H9 (cell line): ENCODE measurements around the gene CACNA2D3. TPM values are rescaled to one million over a fixed set of nuclear protein-coding genes. Genes with fewer than 3 reads are reported as not detected.

ENCODE experiments used
- DNase-seq: peaks from one replicate; pipeline ENCODE4 v3.0.0-alpha.2; 2017
- H2AFZ ChIP-seq: one replicate; pipeline ENCODE4 v1.6.1; 2013; ENCODE audit warnings: mild to moderate bottlenecking, low read length, control low read depth, moderate library complexity
- H2AK5ac ChIP-seq: 2 replicates; pipeline ENCODE4 v1.6.1; 2013; ENCODE audit warnings: low read length, control low read depth, mixed read lengths; ENCODE audit not compliant: insufficient read length
- H2BK120ac ChIP-seq: one replicate; pipeline ENCODE4 v1.6.1; 2013; ENCODE audit warnings: low read depth, mild to moderate bottlenecking, low read length, control low read depth, inconsistent platforms; ENCODE audit not compliant: poor library complexity, severe bottlenecking
- H2BK12ac ChIP-seq: 2 replicates; pipeline ENCODE4 v1.6.1; 2013; ENCODE audit warnings: low read length, control low read depth, mixed read lengths, low read depth; ENCODE audit not compliant: insufficient read length
- H2BK15ac ChIP-seq: 2 replicates; pipeline ENCODE4 v1.6.1; 2013; ENCODE audit warnings: low read depth, low read length, control low read depth
- H2BK20ac ChIP-seq: one replicate; pipeline ENCODE4 v1.6.1; 2013; ENCODE audit warnings: low read depth, mild to moderate bottlenecking, low read length, control low read depth, inconsistent platforms; ENCODE audit not compliant: poor library complexity, severe bottlenecking
- H2BK5ac ChIP-seq: 2 replicates; pipeline ENCODE4 v1.6.1; 2013; ENCODE audit warnings: low read length, control low read depth, mixed read lengths; ENCODE audit not compliant: insufficient read length
- H3K14ac ChIP-seq: 2 replicates; pipeline ENCODE4 v1.6.1; 2013; ENCODE audit warnings: low read length, control low read depth; ENCODE audit not compliant: insufficient read depth
- H3K18ac ChIP-seq: 2 replicates; pipeline ENCODE4 v1.6.1; 2013; ENCODE audit warnings: low read depth, mild to moderate bottlenecking, mixed read lengths, low read length, control low read depth; ENCODE audit not compliant: insufficient read length
- H3K23ac ChIP-seq: 2 replicates; pipeline ENCODE4 v1.6.1; 2013; ENCODE audit warnings: low read length, control low read depth, mixed read lengths, low read depth; ENCODE audit not compliant: insufficient read length
- H3K23me2 ChIP-seq: 2 replicates; pipeline ENCODE4 v1.6.1; 2013; ENCODE audit warnings: low read depth, mild to moderate bottlenecking, mixed read lengths, low read length, control low read depth; ENCODE audit not compliant: insufficient read length, poor library complexity, severe bottlenecking
- H3K27ac ChIP-seq: 2 replicates; pipeline ENCODE4 v1.5.1; 2013; ENCODE audit warnings: low read length, control low read depth, mixed read lengths, low read depth; ENCODE audit not compliant: insufficient read length
- H3K27me3 ChIP-seq: 2 replicates; pipeline ENCODE4 v1.6.1; 2013; ENCODE audit warnings: low read length, control low read depth, inconsistent platforms; ENCODE audit not compliant: insufficient read depth
- H3K4ac ChIP-seq: 2 replicates; pipeline ENCODE4 v1.6.1; 2013; ENCODE audit warnings: low read depth, mild to moderate bottlenecking, control low read depth, inconsistent platforms, low read length, moderate library complexity
- H3K4me1 ChIP-seq: 2 replicates; pipeline ENCODE4 v1.6.1; 2013; ENCODE audit warnings: low read length, control low read depth, inconsistent platforms; ENCODE audit not compliant: insufficient read depth
- H3K4me2 ChIP-seq: 2 replicates; pipeline ENCODE4 v1.6.1; 2013; ENCODE audit warnings: low read length, control low read depth, mixed read lengths; ENCODE audit not compliant: insufficient read length, insufficient read depth
- H3K56ac ChIP-seq: 2 replicates; pipeline ENCODE4 v1.6.1; 2013; ENCODE audit warnings: low read depth, mild to moderate bottlenecking, mixed read lengths, low read length, control low read depth; ENCODE audit not compliant: insufficient read length
- H3K79me1 ChIP-seq: 2 replicates; pipeline ENCODE4 v1.6.1; 2013; ENCODE audit warnings: low read depth, mild to moderate bottlenecking, moderate library complexity, low read length, control low read depth, inconsistent platforms; ENCODE audit not compliant: insufficient read depth, poor library complexity, severe bottlenecking
- H3K79me2 ChIP-seq: 2 replicates; pipeline ENCODE4 v1.6.1; 2013; ENCODE audit warnings: low read length, control low read depth, inconsistent platforms; ENCODE audit not compliant: insufficient read depth
- H3K9ac ChIP-seq: 2 replicates; pipeline ENCODE4 v1.6.1; 2013; ENCODE audit warnings: low read length, control low read depth, mixed read lengths; ENCODE audit not compliant: insufficient read length; ENCODE audit errors: extremely low read depth
- H3K9me3 ChIP-seq: one replicate; pipeline ENCODE4 v1.6.1; 2013; ENCODE audit warnings: low read depth, low read length, inconsistent platforms; ENCODE audit not compliant: control insufficient read depth
- H3T11ph ChIP-seq: one replicate; pipeline ENCODE4 v1.6.1; 2013; ENCODE audit warnings: mild to moderate bottlenecking, low read length, control low read depth, inconsistent platforms
- H4K20me1 ChIP-seq: one replicate; pipeline ENCODE4 v1.6.1; 2013; ENCODE audit not compliant: control insufficient read depth, insufficient read length, insufficient read depth
- H4K5ac ChIP-seq: 2 replicates; pipeline ENCODE4 v1.6.1; 2013; ENCODE audit warnings: low read depth, mild to moderate bottlenecking, mixed read lengths, low read length, control low read depth; ENCODE audit not compliant: insufficient read length
- H4K8ac ChIP-seq: replicated peaks from 2 replicates; pipeline ENCODE4 v1.6.1; 2013; ENCODE audit warnings: low read length, control low read depth, mixed read lengths, low read depth; ENCODE audit not compliant: insufficient read length
- H4K91ac ChIP-seq: 2 replicates; pipeline ENCODE4 v1.6.1; 2013; ENCODE audit warnings: low read depth, mild to moderate bottlenecking, moderate library complexity, mixed read lengths, low read length, control low read depth; ENCODE audit not compliant: insufficient read length
- H3K27ac Mint-ChIP-seq, 3 experiments: 2 replicates in 2 of 3; 3 replicates in 1 of 3; pipeline ENCODE4 v1.8.0; 2020 to 2021; ENCODE audit warnings: mixed read lengths in 3 of 3, mild to moderate bottlenecking in 1 of 3, moderate library complexity in 1 of 3
- H3K27me3 Mint-ChIP-seq: 2 replicates; pipeline ENCODE4 v1.8.0; 2021; ENCODE audit warnings: low read depth, mild to moderate bottlenecking, moderate library complexity, mixed read lengths
- H3K36me3 Mint-ChIP-seq, 3 experiments: 2 replicates in 2 of 3; 3 replicates in 1 of 3; pipeline ENCODE4 v1.8.0; 2020 to 2021; ENCODE audit warnings: low read depth in 3 of 3, mixed read lengths in 3 of 3; ENCODE audit not compliant: insufficient read depth in 1 of 3
- H3K4me1 Mint-ChIP-seq, 2 experiments: 2 replicates each; pipeline ENCODE4 v1.8.0; 2020; ENCODE audit warnings: mixed read lengths in 2 of 2
- H3K4me3 Mint-ChIP-seq, 2 experiments: 2 replicates in 1 of 2; 3 replicates in 1 of 2; pipeline ENCODE4 v1.8.0; 2020 to 2021; ENCODE audit warnings: mild to moderate bottlenecking in 2 of 2, mixed read lengths in 2 of 2, moderate library complexity in 1 of 2
- H3K9me3 Mint-ChIP-seq, 2 experiments: 2 replicates in 1 of 2; 3 replicates in 1 of 2; pipeline ENCODE4 v1.8.0; 2020; ENCODE audit warnings: mild to moderate bottlenecking in 2 of 2, mixed read lengths in 2 of 2, moderate library complexity in 1 of 2
- WGBS: extraction: QIAGEN DNeasy Blood & Tissue Kit; methylation state at CpG from one replicate; pipeline ENCODE4 v1.1.7; 2013; ENCODE audit warnings: missing lambda C conversion rate, low lambda C conversion rate, mixed read lengths; ENCODE audit not compliant: insufficient read length; ENCODE audit errors: extremely low coverage; 5-methylcytosine and 5-hydroxymethylcytosine counted together
- total RNA-seq: library from RNA; stranded (reverse); gene quantifications from 2 replicates; pipeline ENCODE4 v1.2.1, GENCODE V29; 2021
- TF ChIP-seq, protein P1 (sequence below): fragments of 200-600 bp; sonication (generic); conservative IDR thresholded peaks from 3 replicates; pipeline ENCODE4 v1.8.0; 2021; ENCODE audit warnings: antibody characterized with exemption, mild to moderate bottlenecking

Gene CACNA2D3
- total RNA-seq, 1 experiment from 2014 or later: 3.2 TPM

DNA sequence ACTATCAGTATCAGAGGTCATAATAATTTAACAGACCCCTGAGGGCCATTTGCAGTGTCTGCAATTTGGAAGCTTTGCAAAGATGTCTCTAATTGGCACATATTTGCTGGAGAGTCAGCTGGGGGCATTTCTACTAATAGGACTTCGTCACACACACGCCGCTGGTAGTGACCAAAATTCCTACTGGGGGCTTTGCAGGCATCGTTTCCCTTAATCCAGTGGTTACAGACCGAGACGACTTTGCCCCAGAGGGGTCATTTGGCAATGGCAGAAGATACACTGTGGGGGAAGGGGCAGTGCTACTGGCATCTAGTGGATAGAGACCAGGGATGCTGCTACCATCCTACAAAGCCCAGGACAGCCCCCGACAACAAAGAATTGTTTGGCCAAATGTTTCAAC is 956.5 kb downstream of the CACNA2D3 start:
- Histone ChIP-seq H2BK12ac (no peak overlapping the region), H3K23ac (no peak overlapping the region), H3K9ac (no peak overlapping the region), H3K79me2 (no peaks in the 10 kb centered on the region), H2AFZ (no peak overlapping the region), H3K27me3 (no peaks in the 10 kb centered on the region), H2BK15ac (no peak overlapping the region), H4K5ac (no peak overlapping the region), H2AK5ac (no peak overlapping the region), H2BK120ac (no peak overlapping the region), H4K8ac (no peak overlapping the region), H3K18ac (no peak overlapping the region), H3K56ac (no peak overlapping the region), H4K91ac (no peak overlapping the region), H3K9me3 (no peaks in the 10 kb centered on the region), H3K4me1 (no peaks in the 10 kb centered on the region), H3K14ac (no peak overlapping the region), H4K20me1 (no peaks in the 10 kb centered on the region), H3K4ac (no peak overlapping the region), H3K27ac (no peak overlapping the region), H2BK20ac (no peak overlapping the region), H3K23me2 (no peaks in the 10 kb centered on the region), H2BK5ac (no peak overlapping the region), H3T11ph (no peak overlapping the region), H3K4me2 (no peak overlapping the region), H3K79me1 (no peaks in the 10 kb centered on the region)
- H3K27me3 Mint-ChIP-seq: no peaks in the 10 kb centered on the region
- no peaks in the 10 kb centered on the region; a peak in 1 of 5 replicates for H3K9me3 Mint-ChIP-seq
- no peak overlapping the region for H3K27ac Mint-ChIP-seq
- no peak overlapping the region for H3K4me3 Mint-ChIP-seq
- WGBS: no CpG with 5 or more reads among the region's 7 CpGs
- TF ChIP-seq, protein P1, sequence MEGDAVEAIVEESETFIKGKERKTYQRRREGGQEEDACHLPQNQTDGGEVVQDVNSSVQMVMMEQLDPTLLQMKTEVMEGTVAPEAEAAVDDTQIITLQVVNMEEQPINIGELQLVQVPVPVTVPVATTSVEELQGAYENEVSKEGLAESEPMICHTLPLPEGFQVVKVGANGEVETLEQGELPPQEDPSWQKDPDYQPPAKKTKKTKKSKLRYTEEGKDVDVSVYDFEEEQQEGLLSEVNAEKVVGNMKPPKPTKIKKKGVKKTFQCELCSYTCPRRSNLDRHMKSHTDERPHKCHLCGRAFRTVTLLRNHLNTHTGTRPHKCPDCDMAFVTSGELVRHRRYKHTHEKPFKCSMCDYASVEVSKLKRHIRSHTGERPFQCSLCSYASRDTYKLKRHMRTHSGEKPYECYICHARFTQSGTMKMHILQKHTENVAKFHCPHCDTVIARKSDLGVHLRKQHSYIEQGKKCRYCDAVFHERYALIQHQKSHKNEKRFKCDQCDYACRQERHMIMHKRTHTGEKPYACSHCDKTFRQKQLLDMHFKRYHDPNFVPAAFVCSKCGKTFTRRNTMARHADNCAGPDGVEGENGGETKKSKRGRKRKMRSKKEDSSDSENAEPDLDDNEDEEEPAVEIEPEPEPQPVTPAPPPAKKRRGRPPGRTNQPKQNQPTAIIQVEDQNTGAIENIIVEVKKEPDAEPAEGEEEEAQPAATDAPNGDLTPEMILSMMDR: no peak
- peaks cover 0 to 4% of the 10 kb centered on the region in 2 experiments; a peak in 2 of 4 replicates for H3K4me1 Mint-ChIP-seq
- H3K36me3 Mint-ChIP-seq: no peaks in the 10 kb centered on the region
- DNase-seq: no peak
